Loucy (cell line): ENCODE results near the gene HOTAIR.

ENCODE experiments used
- CTCF ChIP-seq: fragments of 200-600 bp; sonication (generic); conservative IDR thresholded peaks from 2 replicates; pipeline ENCODE4 v1.5.1; 2014; ENCODE audit warnings: mild to moderate bottlenecking, antibody characterized with exemption, low read length
- EZH2phosphoT487 ChIP-seq: fragments of 200-600 bp; IDR thresholded peaks from 2 replicates; pipeline ENCODE4 v1.6.1; 2018; ENCODE audit warnings: antibody characterized with exemption, mild to moderate bottlenecking, moderate library complexity, borderline replicate concordance

GRCh38 chr12:54016478-54016964, 41.8 kb upstream of the HOTAIR start:
- TF ChIP-seq CTCF = no peak
- no peak for TF ChIP-seq EZH2phosphoT487
